HG02938 (cell line): ENCODE data around the gene HPS3.

Experiments used
- ATAC-seq: cut with Tn5 transposase; IDR thresholded peaks from one replicate; pipeline ENCODE4 v1.9.1; 2021; ENCODE audit warnings: mild to moderate bottlenecking, moderate library complexity; ENCODE audit not compliant: unreplicated experiment

HPS3 gene

DNA sequence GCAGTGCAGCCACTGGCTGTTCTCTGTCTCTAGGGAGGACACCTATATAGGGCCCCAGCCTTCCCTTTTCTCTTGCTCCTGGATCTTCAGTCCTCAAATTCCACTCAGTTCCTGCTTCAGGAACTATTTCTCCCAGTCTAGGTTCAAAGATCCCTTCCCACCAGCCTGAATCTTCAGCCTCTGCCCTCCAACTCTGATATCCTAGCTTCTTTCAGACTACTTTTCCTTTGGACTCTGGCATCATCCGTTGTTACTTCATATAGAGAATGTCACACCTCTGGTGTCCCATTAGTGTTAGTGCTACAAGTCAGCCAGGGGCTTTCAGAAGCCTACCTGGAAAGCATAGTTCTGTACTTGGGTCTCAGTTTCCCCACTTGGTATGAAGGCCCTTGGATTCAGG is 10.0 kb upstream of the HPS3 start:
- ATAC-seq = no peak

DNA sequence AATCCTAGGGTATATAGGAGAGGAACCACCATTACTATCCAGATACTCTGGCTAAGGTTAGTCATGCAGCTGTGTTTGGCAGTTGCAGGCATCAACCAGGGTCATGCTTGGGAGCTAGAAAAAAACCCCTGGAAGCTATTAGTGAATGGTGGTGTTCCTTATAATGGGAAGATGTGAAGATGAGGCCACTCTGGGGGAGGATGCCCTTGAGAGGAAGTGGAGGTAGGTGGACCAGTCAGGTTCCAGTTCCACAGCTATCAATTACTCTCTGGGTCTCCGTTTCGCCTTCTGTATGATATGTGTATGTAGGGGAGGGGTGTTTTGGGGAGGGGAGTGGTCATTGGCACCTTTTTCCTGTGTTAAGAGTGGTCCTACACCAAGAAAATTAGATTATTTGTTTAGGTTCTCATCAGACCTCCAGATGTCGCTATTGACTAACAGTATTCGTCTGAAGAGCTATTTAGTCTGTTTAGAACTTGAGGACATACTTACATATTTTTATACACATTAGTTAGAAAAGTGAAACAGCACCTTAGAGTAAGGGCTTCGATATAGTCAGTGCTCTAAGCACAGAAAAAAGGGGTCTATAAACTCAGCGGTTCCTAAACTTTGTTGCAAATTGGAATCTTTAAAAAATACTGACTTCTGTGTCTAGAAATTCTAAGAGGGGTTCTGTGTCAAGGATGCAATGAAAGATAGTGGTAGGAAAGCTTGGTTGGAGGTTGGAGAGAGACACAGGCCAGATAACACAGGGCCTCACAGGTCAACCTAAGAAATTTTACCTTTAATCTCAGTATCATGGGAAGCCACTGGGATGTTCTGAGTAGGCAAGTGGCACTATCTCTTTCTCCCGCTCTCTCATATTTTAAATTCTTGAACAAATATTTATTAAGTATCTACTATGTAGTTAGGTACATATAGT is 9.1 kb upstream of the HPS3 start:
- ATAC-seq = peak; percentile 80

- ATAC-seq = no peak
Measured at GRCh38 chr3:149122721-149123578, 6.5 kb upstream of the HPS3 start.

DNA sequence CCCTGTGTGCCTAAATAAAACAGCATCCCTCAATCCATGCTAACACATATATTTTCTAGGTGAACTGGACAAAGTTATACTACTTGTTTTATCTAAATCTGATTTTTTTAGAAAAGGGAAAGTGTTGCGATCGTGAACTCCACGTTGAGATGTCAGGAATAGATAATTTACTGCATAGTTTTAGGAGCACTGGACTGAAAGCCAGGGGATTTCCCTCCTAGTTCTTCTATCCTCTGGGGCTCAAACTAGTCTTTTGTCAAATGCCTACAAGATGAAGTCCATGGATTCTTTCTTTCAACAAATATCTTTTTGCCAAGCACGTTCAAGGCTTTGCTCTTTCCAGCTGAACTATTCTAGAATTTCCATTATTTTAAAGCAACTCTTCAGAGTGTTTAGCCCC is 617 bp upstream of the HPS3 start:
- ATAC-seq = peak; percentile 3

- no peak for ATAC-seq
Measured at GRCh38 chr3:149131589-149131988, 2.2 kb downstream of the HPS3 start.

- no peak for ATAC-seq
Measured at GRCh38 chr3:149134575-149134974, 5.1 kb downstream of the HPS3 start.

GRCh38 chr3:149142682-149143081 is 13.2 kb downstream of the HPS3 start:
- no peak for ATAC-seq

DNA sequence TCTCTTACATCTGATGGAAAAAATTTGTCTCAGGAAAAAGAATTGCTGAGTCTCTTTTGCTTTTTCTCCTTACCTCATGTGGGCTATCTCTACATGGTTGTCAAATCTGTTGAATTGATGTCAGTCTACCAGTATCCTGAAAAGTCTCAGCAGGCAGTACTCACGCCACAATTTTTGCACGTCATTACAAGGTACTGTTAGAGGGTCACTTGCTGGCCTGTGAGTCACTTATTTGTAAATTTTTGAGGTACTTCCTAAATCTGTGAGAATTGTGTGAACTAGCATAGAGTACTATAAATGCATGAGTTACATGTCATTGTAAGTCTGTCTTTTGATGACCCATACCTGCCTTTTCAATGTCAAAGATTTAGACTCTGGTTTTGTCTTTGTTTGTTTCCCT is 15.9 kb downstream of the HPS3 start:
- ATAC-seq = peak; percentile 42

- ATAC-seq = peak; percentile 67
Measured at GRCh38 chr3:149145974-149146373, 16.5 kb downstream of the HPS3 start.

DNA sequence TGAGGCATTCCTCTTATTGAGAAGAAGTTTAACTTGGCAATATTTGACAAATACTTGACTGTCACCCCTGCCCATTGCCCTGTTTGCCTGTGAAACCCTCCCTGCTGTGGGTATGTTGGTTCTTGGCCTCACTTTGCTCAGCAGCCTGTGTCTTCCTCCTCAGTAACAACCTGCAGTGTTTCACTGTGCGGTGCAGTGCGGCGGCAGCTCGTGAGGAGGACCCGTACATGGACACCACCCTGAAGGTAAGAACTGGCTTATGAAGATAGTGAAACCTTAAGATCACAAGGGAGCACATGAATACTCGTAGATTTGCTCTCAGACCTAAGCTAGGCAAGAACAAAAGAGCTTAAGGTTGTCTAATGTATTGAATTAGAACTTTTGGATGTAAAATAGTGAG is 21.0 kb downstream of the HPS3 start:
- ATAC-seq = no peak

DNA sequence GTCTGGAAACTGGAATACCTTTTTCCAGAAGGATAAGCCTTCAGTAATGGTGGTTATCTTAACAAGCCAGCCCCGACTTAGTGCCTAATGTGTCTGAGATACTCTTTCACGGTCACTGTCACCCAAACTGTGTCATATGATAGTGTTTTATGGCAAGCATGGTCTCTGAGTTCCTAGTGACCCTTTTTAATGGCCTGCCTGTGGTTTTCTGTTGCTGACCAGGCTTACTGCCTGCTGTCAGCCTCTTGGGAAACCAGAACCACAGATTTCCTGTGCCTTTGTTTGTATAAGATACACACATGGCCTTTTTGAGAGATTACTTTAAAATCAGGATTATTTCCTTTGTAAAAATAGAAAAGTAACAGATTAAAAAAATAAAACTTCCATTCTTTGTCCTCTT is 22.4 kb downstream of the HPS3 start:
- ATAC-seq = no peak

- peak; percentile 97 for ATAC-seq
Measured at GRCh38 chr3:149152420-149152819, 23.0 kb downstream of the HPS3 start.

- no peak for ATAC-seq
Measured at GRCh38 chr3:149153402-149153801, 24.0 kb downstream of the HPS3 start.

DNA sequence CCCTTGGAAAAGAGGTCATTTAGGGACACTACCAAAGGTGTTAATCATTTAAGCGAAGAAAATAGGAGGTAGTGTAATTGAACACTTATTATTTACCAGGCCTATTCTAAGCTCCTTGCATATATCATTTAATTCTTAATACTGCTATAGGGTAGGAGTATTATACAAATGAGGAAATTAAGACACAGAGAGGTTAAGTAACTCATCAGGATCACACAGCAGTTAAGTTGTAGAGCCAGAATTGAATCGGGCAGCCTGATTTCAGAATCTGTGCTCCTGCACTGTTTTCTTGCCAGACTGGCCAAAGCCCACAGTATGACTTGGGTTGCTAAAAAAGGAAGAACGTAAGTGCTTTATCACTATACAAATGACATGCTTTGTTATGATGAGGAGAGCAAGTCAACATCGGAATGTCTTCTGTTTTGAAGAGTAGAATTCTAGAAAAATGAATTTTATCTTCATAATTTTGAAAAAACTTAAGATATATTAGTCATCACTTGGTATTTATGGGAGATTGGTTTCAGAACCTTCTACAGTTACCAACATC is 31.4 kb downstream of the HPS3 start:
- ATAC-seq = no peak

GRCh38 chr3:149162007-149162406 is 32.6 kb downstream of the HPS3 start:
- no peak for ATAC-seq

DNA sequence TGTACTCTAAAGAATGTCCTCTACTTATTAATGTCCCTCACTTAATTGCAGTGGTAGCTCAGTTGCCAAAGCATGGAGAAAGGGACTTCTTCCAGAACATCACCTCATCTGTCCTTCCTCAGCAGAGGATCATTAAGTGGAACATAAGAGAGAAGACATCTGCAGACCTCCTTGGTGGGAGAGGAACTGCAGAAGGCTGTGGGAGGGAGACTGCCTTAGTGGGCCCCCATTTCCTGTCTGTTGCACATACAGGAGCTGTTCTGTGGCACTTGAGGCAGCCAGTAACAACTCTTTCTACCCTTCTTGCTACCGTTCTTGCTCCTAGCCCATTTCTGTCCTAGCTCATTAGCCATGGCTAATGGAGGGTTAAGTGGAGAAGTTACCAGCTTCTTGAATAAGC is 33.6 kb downstream of the HPS3 start:
- ATAC-seq = no peak

DNA sequence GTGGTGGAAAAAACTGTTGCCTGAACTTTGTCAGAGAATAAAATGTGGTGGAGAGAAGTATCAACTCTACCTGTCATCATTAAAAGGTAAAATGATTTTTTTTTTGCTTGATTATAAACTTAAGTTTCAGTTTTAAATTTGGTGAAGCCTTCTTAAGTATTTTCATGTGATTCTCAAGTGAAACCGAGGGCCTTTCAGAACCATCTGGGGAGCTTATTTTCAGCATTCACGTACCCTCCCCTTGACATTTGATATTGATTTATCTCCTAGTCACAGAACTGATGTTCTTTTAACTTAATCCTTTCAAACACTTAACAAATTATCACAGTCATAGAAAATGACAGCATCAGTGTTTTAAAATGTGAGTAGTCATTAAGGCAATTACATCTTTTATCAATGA is 38.5 kb downstream of the HPS3 start:
- ATAC-seq = no peak

GRCh38 chr3:149170672-149171071 is 41.2 kb downstream of the HPS3 start:
- no peak for ATAC-seq

DNA sequence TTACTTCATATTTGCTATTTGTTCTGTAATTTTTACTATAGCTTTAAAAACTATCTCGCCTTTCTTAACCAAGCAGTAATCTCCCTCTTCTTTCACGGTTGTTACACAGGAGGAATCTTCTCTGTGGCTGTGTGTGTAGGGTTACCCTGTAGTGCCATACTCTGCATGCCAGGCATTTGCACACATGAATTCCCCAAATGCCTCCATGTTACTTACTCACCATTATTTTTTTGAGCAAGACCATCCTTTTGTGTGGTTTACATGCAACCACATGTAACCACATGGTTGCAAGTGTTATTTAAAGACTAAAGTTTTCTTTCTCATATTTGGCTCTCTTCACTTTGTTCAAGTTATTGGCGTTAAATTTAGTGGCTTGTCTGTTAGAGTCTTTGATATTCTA is 45.5 kb downstream of the HPS3 start:
- peak; percentile 94 for ATAC-seq

DNA sequence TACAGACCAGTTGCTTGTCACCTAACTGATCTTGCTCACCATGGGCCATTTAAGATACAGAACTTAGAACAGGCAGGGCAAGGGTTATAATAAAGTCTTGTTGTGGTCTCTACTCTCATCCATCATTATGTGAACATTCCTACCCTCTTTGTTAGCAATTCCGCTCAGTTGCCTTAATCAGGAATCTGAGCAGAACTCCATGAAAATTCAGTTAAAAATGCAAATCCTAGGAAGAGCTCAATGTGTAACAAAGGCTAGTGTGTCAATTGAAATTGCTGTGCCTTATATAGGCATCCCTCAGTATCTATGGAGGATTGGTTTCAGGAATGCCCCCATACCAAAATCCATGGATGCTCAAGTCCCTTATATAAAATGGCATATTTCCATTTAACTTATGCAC is 47.7 kb downstream of the HPS3 start:
- ATAC-seq = no peak

GRCh38 chr3:149179220-149179619 is 49.8 kb downstream of the HPS3 start:
- ATAC-seq = no peak
